CD4-positive, alpha-beta T cell treated with Interleukin-15 for 1 hour (primary cell): ENCODE data around the gene NEURL3.
"Not testable (repeated sequence)": the region's sequence is repeated elsewhere in the genome, so short reads cannot be mapped to it uniquely, and the experiment has no call there.

ENCODE experiments used
- DNase-seq: peaks from one replicate; pipeline ENCODE4 v3.0.0-alpha.2; 2020

The NEURL3 gene

GRCh38 chr2:96505231-96505889 lies at the start of gene NEURL3:
Gene NEURL3 (minus strand): TSS chr2:96505357. CDS start chr2:96505286, 71 bp downstream.
- DNase-seq = no peak

- peak; percentile 74 for DNase-seq
Measured at GRCh38 chr2:96554293-96555145, 49.4 kb upstream of the NEURL3 start.

GRCh38 chr2:96553957-96554292 lies 48.8 kb upstream of the NEURL3 start:
- DNase-seq = not testable (repeated sequence)

GRCh38 chr2:96553176-96553956 lies 48.2 kb upstream of the NEURL3 start:
- no peak for DNase-seq

GRCh38 chr2:96552315-96553175 lies 47.4 kb upstream of the NEURL3 start:
- peak; percentile 19 for DNase-seq

GRCh38 chr2:96551605-96552314 lies 46.6 kb upstream of the NEURL3 start:
- peak; percentile 16 for DNase-seq

GRCh38 chr2:96550787-96551604 lies 45.8 kb upstream of the NEURL3 start:
- DNase-seq = peak; percentile 16

- peak; percentile 15 for DNase-seq
Measured at GRCh38 chr2:96549967-96550786, 45.0 kb upstream of the NEURL3 start.

GRCh38 chr2:96549466-96549785 lies 44.3 kb upstream of the NEURL3 start:
- no peak for DNase-seq

- peak; percentile 13 for DNase-seq
Measured at GRCh38 chr2:96548558-96549465, 43.7 kb upstream of the NEURL3 start.

GRCh38 chr2:96547731-96548171 lies 42.6 kb upstream of the NEURL3 start:
- DNase-seq = no peak

- no peak for DNase-seq
Measured at GRCh38 chr2:96547203-96547641, 42.1 kb upstream of the NEURL3 start.

GRCh38 chr2:96546797-96547196 lies 41.6 kb upstream of the NEURL3 start:
- no peak for DNase-seq

GRCh38 chr2:96546321-96546720 lies 41.2 kb upstream of the NEURL3 start:
- DNase-seq = no peak

- no peak for DNase-seq
Measured at GRCh38 chr2:96542357-96542977, 37.3 kb upstream of the NEURL3 start.

- DNase-seq = no peak
Measured at GRCh38 chr2:96541398-96542152, 36.4 kb upstream of the NEURL3 start.

- no peak for DNase-seq
Measured at GRCh38 chr2:96540136-96540535, 35.0 kb upstream of the NEURL3 start.
